Activated CD8-positive, alpha-beta memory T cell treated with anti-CD3 and anti-CD28 coated beads, Interleukin-2, amount 50 U/mL, for 1 hour (primary cell): ENCODE data around the gene CDH22.

Source experiments
- DNase-seq: peaks from one replicate; pipeline ENCODE4 v3.0.0-alpha.2; 2020; ENCODE audit errors: extremely low read depth

CDH22 gene

GRCh38 chr20:46343975-46344357, 35.7 kb upstream of the CDH22 start:
- no peak for DNase-seq

DNA sequence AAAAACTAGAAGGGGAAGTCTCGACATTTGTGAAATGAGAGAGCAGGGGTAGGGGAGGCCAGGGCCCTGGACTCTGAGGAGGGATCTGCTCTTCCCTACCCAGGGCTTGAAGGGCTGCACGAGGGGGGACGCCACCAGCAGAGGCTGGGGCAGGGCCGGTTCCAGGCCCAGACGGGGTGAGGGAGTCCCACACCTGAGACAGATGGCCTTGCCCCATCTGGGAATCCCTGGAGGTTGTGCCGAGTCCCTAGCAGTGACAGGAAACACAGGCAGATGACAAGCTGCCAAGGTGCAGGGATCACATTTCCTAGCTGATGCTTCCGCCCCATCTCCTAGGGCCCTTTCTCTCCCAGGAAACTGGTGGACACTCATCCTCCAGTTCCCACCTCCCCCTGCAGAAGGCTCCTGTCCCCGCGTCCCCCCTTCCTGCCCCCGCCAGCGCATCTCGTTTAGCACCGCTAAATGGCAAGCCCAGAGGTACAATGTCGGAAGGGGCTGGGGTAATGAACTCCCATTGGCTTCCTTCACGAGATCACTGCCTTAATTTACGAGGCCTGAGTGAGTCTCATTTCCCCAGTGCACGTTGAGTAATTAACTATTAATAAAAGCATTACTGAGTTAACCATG, 35.2 kb upstream of the CDH22 start:
- DNase-seq: no peak

DNA sequence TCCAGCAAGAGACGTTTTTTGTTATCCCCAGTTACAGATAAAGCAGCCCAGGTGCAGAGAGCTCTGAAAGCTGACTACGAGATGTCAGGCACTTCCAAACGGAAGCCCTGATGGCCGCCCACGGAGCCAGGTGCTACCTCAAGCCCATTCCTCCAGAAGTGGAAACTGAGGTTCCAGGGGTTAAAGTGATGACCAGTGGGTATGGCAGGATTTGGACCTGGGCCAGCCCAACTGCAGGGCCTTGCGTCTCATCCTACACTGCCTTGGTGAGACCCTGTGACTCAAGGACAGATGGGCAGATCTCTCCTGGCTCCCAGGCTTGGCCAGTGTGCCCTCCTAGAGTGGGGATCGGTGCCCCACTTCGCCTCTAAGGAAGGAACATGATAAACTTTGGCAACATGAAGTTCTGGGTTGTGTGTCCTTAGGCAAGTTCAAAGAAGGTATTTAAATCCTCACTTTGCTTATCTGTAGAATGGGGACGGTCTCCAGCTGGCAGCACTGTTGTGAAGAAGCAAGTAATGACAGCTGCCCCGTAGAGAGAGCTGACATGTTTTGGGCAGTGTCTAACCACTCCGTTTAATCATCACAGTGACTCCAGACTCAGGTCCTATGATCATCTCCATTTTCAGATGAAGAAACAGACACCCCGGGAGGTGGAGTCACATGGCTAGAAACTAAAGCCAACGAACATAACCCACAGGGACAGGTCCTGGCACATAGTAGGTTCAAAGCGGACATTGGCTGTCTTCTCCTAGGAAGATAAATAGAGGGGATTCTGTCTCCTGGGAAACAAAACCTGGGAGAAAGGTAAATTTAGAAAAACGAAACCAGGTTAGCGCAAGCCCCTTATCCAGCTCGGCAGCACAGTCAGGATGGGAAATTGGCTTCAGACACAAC, 34.4 kb upstream of the CDH22 start:
- DNase-seq: no peak

- DNase-seq: no peak
Measured at GRCh38 chr20:46342010-46342378, 33.7 kb upstream of the CDH22 start.

DNA sequence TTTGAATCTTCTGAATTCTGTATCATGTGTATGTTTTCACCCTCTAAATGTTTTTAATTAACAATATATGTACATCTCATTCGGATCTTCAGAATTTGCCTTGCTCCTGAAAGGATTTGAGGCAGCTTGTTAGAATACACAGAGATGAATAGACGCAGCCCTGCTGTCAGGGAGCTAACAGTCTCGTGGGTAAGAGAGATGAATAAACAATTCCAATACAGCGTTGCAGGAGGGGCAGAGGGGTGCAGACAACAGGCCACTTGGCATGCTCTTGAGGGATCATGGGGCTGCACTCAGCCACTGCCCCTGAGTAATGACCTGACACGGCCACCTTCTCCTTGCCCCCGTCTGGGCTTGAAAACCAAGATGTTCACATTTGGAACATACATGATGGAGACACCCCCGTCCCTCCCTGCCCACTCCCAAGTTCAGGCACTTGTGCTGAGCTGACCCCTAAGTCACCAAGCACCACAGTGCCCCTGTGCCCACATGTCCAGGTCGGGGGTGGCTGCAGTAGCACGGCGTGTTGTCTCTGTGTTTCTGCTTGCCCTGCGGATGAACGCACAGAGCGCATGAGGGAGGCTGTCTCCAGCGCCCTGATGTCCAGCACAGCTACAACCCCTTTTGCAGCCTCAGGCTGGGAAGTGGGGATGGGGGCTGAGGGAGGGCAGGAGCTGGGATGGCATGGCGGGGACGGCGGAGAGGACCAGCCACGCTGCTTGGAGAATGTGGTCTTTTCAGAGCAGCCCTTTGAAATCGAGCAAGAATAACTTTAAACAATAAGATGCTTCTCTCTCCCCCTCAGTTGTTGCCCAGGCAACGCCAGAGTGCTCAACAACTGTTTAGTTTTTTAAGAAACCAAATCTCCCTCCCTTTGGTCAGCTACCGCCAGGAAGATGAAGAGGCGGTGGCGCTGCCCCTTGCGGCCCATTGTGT, 33.0 kb upstream of the CDH22 start:
- DNase-seq: no peak

DNA sequence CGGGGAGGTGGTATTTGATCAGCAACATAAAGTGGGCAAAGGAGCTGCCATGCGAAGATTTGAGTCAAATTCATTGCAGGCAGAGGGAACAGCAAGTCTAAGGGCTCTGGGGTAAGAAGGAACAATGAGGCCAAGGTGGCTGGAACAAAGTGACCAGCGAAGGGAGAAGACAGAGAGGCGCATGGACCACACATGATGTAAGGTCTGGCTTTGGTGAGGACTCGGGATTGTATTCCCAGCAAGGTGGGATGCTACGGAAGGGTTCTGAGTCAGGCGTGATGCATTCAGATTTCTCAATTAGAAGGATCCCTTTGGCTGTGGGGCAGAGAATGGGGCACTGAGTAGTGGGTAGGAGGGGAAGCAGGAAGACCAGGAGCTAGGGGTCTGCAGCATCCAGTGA, 30.7 kb upstream of the CDH22 start:
- no peak for DNase-seq

DNA sequence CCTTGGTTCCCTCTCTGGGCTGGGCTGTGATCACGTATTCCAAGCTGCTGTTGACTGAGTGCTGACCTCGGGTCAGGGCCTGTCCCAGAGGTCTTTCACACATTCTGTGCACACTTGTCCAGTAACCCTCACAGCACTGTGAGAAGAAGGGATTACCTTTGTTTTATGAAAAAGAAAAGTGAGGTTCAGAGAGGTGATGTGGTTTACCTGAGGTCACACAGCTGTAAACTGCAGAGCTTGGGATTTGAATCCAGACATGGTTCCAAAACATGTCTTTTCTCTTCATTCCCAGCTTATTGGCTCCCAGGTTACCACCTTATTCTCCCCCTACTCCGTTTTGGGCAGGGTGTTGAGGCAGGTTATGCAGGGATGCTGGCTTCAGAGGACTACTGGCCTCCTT, 28.4 kb upstream of the CDH22 start:
- no peak for DNase-seq

DNA sequence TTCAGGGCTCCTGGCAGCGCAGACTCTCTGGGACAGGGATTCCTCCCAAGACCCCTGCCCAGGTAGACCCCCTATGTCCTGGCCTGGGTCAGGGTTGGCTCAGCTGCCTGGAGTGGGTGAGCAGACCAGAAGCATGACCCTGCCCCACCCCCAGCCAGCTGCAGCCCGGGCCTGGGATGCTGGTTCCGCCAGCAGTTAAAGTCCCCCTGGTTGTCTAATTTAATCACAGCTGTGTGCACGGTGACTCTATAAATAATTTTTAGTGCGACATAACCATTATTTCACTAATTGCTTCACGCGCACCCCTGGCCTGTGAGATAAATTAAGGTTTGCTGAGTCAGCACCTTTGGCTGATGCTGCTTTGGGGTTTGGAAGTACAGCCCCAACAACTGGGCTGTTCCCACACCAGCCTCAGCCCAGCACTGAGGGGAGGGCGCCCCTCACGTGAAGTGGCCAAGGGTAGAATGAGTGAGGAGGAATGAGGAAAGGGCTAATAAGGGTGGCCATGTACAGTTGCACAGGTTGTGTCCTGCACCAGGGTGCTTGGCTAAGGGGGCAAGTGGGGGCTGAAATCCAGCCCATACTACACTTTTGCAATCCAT, 26.1 kb upstream of the CDH22 start:
- no peak for DNase-seq

- no peak for DNase-seq
Measured at GRCh38 chr20:46333161-46333991, 25.1 kb upstream of the CDH22 start.

GRCh38 chr20:46332373-46333160, 24.3 kb upstream of the CDH22 start:
- no peak for DNase-seq

- DNase-seq: no peak
Measured at GRCh38 chr20:46331611-46332361, 23.5 kb upstream of the CDH22 start.

DNA sequence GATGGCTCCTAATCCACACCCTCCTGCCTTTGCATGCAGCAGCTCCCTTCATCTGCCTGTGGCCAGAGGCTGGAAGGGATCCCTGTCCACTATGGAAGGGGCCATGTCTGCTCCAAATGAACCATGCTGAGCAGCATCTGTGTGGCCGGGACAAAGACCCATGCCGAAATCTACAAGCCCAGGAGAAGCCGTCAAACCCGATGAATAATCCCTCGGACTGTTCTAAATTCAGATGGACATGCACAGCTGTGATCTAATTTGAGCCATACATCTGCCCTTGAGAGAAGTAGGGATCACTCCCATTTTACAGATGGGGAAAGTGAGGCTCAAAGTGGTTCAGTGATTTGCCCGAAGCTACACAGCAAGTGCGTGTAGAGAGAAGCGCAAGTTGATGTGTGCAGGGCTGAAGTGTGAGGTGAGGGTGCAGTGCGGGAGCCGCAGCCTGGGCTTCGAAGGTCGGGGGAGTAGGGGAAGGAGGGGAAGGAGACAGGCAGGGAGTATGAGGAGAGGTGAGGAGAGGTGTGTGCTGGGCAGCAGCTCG, 22.6 kb upstream of the CDH22 start:
- DNase-seq: no peak

- DNase-seq: no peak
Measured at GRCh38 chr20:46330072-46330763, 21.9 kb upstream of the CDH22 start.

GRCh38 chr20:46328200-46328882, 20.0 kb upstream of the CDH22 start:
- DNase-seq: no peak

- DNase-seq: no peak
Measured at GRCh38 chr20:46327557-46327956, 19.3 kb upstream of the CDH22 start.

GRCh38 chr20:46325789-46326188, 17.5 kb upstream of the CDH22 start:
- DNase-seq: no peak

DNA sequence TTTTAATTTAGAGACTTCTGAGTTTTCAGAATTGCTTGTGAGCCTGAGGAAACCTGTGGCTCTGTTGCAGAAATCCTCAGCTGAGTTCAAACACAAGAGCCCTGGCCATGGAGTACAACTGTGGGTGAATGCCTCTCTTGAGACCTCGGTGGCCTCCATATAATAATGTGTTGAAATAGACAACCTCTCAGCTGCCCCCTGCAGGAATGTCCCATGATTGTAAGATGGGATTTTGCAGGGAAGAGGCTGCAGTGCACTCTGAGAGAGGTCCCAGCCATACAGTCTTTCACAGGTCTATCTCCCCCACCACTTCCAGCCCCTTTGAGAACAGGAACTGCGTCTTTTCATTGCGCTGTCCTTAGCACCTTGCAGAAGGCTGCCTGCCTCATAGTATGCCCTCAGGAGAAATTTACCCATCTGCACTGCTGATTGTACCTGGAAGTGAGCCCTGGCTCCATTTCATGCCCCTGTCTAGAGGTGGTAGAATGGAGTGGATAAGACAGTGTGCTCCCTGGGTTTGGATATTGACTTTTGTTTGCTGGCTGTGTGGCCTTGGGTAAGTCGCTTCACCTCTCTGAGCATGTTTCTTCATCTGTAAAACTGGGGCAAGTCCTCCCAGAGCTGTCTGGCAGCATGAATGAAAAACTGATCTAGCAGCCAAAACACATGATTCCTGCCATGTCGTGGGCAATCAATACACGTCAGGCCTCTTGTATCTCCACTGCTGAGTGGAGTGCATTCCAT, 16.8 kb upstream of the CDH22 start:
- DNase-seq: no peak
